ENCODE data around the gene SUPT7L. TPM values are rescaled to one million over a fixed set of nuclear protein-coding genes. Genes with fewer than 3 reads are reported as not detected.

Gene SUPT7L
- total and polyA plus RNA-seq, 2 of the 13 experiments (the other 11 are each of a cell fraction or from before 2014, with no cell fraction given), result 32.9 to 77.5 TPM

GRCh38 chr2:27713201-27713600, 49.8 kb upstream of the SUPT7L start:
- TF ChIP-seq FOXP1 (IDR thresholded peaks at IDR 0.05), result no peak
- no peak for TF ChIP-seq FOXP1 (CRISPR knock-in tag; IDR thresholded peaks at IDR 0.05)
- TF ChIP-seq ZBTB7B (CRISPR knock-in tag; IDR thresholded peaks at IDR 0.05), result no peak
- TF ChIP-seq MATR3 (CRISPR knock-in tag; IDR thresholded peaks at IDR 0.05), result no peak
- no peak for TF ChIP-seq ZBTB8A (CRISPR knock-in tag; IDR thresholded peaks at IDR 0.05; ENCODE audit: borderline replicate concordance, low read depth)
- no peak for TF ChIP-seq MEIS1 (CRISPR knock-in tag; IDR thresholded peaks at IDR 0.05; ENCODE audit: borderline replicate concordance)
- no peak for TF ChIP-seq SPEN (CRISPR knock-in tag; IDR thresholded peaks at IDR 0.05; ENCODE audit: low read depth)
- no peak for TF ChIP-seq ASH2L (IDR thresholded peaks at IDR 0.05; ENCODE audit: insufficient read length, low read depth, low read length)
- TF ChIP-seq ZNF720 (CRISPR knock-in tag; IDR thresholded peaks at IDR 0.05), result no peak
- TF ChIP-seq ZNF766 (CRISPR knock-in tag; IDR thresholded peaks at IDR 0.05; ENCODE audit: borderline replicate concordance), result no peak
- no peak for TF ChIP-seq GATAD1 (CRISPR knock-in tag; IDR thresholded peaks at IDR 0.05)
- no peak for TF ChIP-seq ZBTB44 (CRISPR knock-in tag; IDR thresholded peaks at IDR 0.05)
- no peak for TF ChIP-seq PAF1 (CRISPR knock-in tag; IDR thresholded peaks at IDR 0.05)
- TF ChIP-seq ZNF687 (CRISPR knock-in tag; IDR thresholded peaks at IDR 0.05), result no peak
- Histone ChIP-seq H3K4me2 (ENCODE audit: low read depth, low read length) (no peak overlapping the region), H3K4me3 (replicated peaks in 1 of 3; ENCODE audit: insufficient read depth in 1 of 3, low read depth in 2 of 3, low read length in 3 of 3) (no peak overlapping the region), H3K9ac (ENCODE audit: insufficient read depth, low read depth, low read length) (no peak overlapping the region), H3K27me3 (ENCODE audit: control insufficient read depth in 1 of 2, insufficient read depth in 2 of 2, low read length in 2 of 2) (peaks cover 5 to 23% of the 10 kb centered on the region in 2 experiments; a peak in 4 of 5 replicates), H3K4me1 (ENCODE audit: insufficient read depth, low read length) (peaks cover 47% of the 10 kb centered on the region), H2AFZ (ENCODE audit: low read length) (no peak overlapping the region), H3K79me2 (ENCODE audit: insufficient read depth, low read length) (no peaks in the 10 kb centered on the region), H3K9me3 (ENCODE audit: low read length) (no peaks in the 10 kb centered on the region), H3K36me3 (replicated peaks in 1 of 2; ENCODE audit: control insufficient read depth in 1 of 2, insufficient read depth in 2 of 2, low read length in 2 of 2) (no peaks in the 10 kb centered on the region), H4K20me1 (ENCODE audit: insufficient read depth, low read length) (no peaks in the 10 kb centered on the region), H3K27ac (ENCODE audit: extremely low read length, insufficient read depth, low read length) (no peak overlapping the region)
- in situ Hi-C loops (cut with HindIII; ENCODE audit: extremely low pct_ligation_motif_present, low pct_unique_long_range_greater_than_20kb) (no loop called here), intact Hi-C loops (cut with micrococcal nuclease; ENCODE audit: unreplicated experiment) (no loop called here)
- ATAC-seq (no peak), DNase-seq (ENCODE audit: low spot score) (no peak), FAIRE-seq (no peak)
- ChIA-PET CTCF (ENCODE audit: low intra/inter-chr PET ratio, low total read pairs) (no interaction called here), POLR2A (interaction anchor here (0.8 to 1.7 kb wide), 3 partner anchors 9 to 654 kb away, joined by 4 to 7 read pairs (median 6); no protein-coding TSS in a partner anchor)
- no TSS peak for BruUV-seq (replicated peaks)
- WGBS (ENCODE audit: low lambda C conversion rate), result 71% methylated on average over 5 of the region's 5 CpGs
